Parathyroid adenoma (tissue), 2 donors: ENCODE results near the gene ZNF280B.

Experiments used
- H2AFZ ChIP-seq: fragments of 300-600 bp; sonication (generic); one replicate; pipeline ENCODE4 v1.7.0; 2017; ENCODE audit warnings: antibody characterized with exemption, mild to moderate bottlenecking
- H3K27ac ChIP-seq: fragments of 300-600 bp; sonication (generic); one replicate; pipeline ENCODE4 v1.7.0; 2017
- H3K27me3 ChIP-seq: fragments of 300-600 bp; sonication (generic); one replicate; pipeline ENCODE4 v1.7.0; 2017; ENCODE audit warnings: low read length; ENCODE audit not compliant: control insufficient read depth, insufficient read depth
- H3K36me3 ChIP-seq: fragments of 300-600 bp; sonication (generic); one replicate; pipeline ENCODE4 v1.7.0; 2017; ENCODE audit warnings: low read length; ENCODE audit not compliant: control insufficient read depth, insufficient read depth
- H3K4me1 ChIP-seq: fragments of 300-600 bp; sonication (generic); one replicate; pipeline ENCODE4 v1.7.0; 2017; ENCODE audit warnings: control low read depth
- H3K4me2 ChIP-seq: fragments of 300-600 bp; sonication (generic); one replicate; pipeline ENCODE4 v1.7.0; 2017; ENCODE audit warnings: low read length
- H3K4me3 ChIP-seq: fragments of 300-600 bp; sonication (generic); one replicate; pipeline ENCODE4 v1.7.0; 2017; ENCODE audit warnings: low read depth, low read length
- H3K79me2 ChIP-seq: fragments of 300-600 bp; sonication (generic); one replicate; pipeline ENCODE4 v1.7.0; 2017; ENCODE audit warnings: control low read depth
- H3K9ac ChIP-seq: fragments of 300-600 bp; sonication (generic); one replicate; pipeline ENCODE4 v1.7.0; 2017; ENCODE audit warnings: mild to moderate bottlenecking
- H3K9me3 ChIP-seq: fragments of 300-600 bp; sonication (generic); one replicate; pipeline ENCODE4 v1.7.0; 2017; ENCODE audit warnings: low read length; ENCODE audit not compliant: control insufficient read depth
- TF ChIP-seq, protein P1 (sequence below): fragments of 300-600 bp; sonication (generic); IDR thresholded peaks from one replicate; pipeline ENCODE4 v1.7.0; 2017; ENCODE audit warnings: antibody characterized with exemption, mild to moderate bottlenecking
- donor health status: primary hyperparathyroidism.

The ZNF280B gene

DNA sequence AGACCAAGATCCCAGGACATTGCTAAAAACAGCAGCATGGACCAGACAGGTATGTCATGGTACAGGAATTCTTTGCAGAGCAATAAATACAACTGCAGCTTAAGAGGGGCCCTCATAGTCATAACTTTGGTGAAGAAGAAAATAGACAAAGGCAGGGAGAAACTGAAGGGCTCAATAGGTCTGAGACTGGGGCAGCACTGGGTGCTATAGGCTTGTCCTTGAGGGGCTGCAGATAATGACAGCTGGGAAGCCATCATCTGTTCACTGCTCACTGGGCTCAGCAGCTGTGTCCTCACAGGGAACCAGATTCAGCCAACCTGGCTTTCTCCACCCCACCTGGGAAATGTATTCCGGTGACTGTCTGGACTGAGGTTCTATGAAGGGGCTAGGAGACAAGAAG, 68.4 kb downstream of the ZNF280B start:
- Histone ChIP-seq H3K79me2 (no peaks in the 10 kb centered on the region), H3K4me3 (no peak overlapping the region), H3K9ac (no peak overlapping the region), H2AFZ (no peak overlapping the region), H3K27ac (no peak overlapping the region), H3K36me3 (no peaks in the 10 kb centered on the region), H3K4me2 (no peak overlapping the region), H3K9me3 (no peaks in the 10 kb centered on the region), H3K4me1 (no peaks in the 10 kb centered on the region), H3K27me3 (no peaks in the 10 kb centered on the region)
- TF ChIP-seq, protein P1, sequence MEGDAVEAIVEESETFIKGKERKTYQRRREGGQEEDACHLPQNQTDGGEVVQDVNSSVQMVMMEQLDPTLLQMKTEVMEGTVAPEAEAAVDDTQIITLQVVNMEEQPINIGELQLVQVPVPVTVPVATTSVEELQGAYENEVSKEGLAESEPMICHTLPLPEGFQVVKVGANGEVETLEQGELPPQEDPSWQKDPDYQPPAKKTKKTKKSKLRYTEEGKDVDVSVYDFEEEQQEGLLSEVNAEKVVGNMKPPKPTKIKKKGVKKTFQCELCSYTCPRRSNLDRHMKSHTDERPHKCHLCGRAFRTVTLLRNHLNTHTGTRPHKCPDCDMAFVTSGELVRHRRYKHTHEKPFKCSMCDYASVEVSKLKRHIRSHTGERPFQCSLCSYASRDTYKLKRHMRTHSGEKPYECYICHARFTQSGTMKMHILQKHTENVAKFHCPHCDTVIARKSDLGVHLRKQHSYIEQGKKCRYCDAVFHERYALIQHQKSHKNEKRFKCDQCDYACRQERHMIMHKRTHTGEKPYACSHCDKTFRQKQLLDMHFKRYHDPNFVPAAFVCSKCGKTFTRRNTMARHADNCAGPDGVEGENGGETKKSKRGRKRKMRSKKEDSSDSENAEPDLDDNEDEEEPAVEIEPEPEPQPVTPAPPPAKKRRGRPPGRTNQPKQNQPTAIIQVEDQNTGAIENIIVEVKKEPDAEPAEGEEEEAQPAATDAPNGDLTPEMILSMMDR: no peak
